NOMO-1 treated with dmso at 0.1 percent for 144 hours (cell line): ENCODE measurements around the gene GRIK2.

Experiments used
- DNase-seq: peaks from one replicate; lab custom pipeline; 2025; ENCODE audit not compliant: unreplicated experiment; lab: John Stamatoyannopoulos, UW

GRIK2 gene

DNA sequence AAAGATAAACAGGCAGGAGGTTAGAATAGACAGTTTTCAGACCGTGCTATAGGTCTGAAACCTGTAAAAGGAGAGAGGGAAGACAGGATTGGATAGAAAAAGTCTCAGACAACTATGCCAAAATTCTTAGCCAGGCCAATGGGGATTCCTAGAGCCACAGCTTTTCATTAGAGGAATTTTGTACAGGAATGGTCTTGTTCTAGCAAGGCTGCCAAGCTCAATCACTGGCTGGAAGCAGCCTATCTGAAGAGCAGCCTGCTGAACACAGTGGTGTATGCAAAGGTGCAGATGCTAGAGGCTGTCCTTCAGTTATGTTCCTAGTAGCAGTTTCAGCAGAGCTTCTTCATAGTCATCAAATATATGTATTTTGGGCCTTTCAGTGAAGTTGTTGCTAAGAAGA, 313.1 kb downstream of the GRIK2 start:
- no peak for DNase-seq

GRCh38 chr6:101711518-101711917, 318.0 kb downstream of the GRIK2 start:
- DNase-seq, result no peak

- DNase-seq, result no peak
Observed at GRCh38 chr6:101716387-101716786, 322.9 kb downstream of the GRIK2 start.

DNA sequence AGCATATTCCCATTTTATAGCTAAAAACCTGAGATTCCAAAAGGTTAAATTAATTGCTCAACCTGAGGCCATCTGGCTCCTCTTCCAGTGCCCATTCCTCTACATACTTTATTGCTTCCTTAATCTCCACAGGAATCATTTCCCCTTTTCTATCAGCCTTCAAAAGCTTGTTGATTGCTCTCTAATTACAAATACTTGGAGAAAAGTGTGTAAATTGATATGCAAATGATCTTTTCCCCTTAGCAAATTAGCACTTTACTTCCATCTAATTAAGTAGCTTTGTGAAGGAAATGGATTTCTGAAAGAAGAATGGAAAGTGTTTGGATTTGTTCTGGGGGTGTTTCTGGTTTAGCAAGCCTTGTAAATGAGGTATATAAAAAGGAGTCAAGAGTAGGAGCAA, 323.3 kb downstream of the GRIK2 start:
- DNase-seq, result no peak

DNA sequence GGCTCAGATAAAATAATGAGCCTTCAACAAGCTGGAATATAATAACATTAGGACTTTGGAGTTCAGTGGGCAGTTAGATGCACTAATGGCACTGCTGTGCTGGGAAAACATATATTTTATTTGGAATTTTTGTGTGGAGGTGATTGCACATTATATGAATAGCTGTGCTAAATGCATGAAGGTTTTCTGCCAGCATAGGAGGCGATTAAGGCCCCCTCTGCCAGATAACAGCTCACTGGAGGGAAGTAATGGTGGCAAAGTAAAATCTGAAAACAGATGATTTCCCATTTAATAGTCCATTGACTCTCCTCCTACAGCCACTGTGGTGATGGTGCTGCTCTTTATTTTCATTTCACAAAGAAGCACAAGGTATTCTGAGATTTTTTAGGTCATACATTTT, 326.0 kb downstream of the GRIK2 start:
- no peak for DNase-seq

GRCh38 chr6:101722471-101722870, 329.0 kb downstream of the GRIK2 start:
- DNase-seq, result no peak

DNA sequence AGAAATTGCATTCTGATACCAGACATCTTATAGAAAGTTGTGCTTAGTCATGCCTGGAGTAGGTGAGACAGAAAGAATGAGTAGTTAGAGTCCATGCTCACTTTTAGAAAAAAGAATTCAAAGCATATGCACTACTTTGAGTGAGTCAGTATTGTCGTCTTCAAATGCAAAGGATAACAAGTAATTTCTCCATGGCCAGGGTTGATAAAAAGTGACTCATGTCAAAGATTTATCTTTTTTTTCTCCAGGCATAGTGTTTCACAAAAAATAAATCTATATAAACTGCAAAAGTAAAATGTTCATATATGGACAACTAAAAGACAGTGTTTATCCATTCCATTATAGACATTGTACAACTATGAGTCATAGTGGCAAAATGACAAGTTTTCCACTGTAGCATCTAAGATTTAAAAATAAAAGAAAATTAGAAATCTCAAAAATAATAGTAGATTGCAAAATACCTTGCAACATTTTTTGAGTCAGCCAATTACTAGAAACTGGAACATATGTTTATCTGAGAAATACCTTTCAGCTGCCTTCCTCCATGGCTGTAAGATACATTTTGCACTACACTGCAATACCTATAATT, 329.6 kb downstream of the GRIK2 start:
- DNase-seq, result no peak

DNA sequence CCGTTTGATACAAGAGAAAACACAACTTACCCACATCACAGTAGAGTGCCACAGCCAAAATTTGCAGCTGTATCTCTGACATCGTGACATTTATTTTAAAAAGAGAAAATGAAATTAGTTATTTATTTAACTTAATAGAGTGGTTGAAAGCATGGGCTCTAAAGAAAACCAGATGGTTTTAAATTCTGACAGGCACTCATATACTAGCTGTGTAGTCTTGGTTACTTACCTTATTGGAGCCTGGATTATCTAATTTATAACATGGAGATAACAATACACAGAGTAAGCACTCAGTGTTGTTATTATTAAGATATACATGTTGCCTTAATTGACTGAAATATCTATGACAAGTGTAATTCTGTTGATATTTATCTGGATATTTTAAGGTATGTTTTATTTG, 334.9 kb downstream of the GRIK2 start:
- DNase-seq, result no peak

DNA sequence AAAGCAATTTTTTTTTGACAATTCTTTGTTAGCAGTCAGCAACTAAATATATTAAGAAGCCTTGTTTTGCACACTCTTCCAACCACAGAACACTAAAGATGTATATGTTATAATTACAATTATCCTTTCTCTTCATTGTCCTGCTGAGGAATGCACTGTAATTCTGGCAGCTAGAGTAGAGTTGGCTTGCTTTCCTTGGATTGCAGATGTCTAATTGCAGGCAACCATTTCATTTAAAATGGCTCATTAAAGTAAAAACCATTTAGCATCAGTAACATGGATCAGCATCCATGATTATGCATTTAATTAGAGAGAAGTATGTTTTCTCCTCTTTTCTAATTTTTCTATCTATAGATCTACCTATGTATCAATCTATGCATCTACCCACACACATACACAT, 335.4 kb downstream of the GRIK2 start:
- no peak for DNase-seq

DNA sequence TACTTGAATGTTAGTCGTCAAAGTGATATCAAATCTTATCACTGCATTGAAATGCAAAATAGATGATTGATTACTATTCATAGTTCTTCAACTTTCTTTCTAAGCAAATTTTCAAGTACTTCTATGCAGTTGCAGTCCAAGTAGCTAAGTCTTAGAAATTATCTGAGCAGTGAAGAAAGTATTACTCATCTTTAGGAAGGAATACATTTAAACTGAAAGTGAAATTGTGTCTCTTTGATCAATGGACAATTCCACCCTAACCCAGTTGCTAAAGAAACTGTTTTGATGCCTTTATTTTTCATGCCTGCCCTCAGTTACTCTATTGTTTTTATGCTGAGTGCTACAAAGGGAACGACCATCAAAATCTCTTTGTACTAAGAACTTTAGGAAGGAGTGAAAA, 337.4 kb downstream of the GRIK2 start:
- no peak for DNase-seq

GRCh38 chr6:101733899-101734298, 340.4 kb downstream of the GRIK2 start:
- no peak for DNase-seq

GRCh38 chr6:101738481-101738880, 345.0 kb downstream of the GRIK2 start:
- DNase-seq, result no peak

DNA sequence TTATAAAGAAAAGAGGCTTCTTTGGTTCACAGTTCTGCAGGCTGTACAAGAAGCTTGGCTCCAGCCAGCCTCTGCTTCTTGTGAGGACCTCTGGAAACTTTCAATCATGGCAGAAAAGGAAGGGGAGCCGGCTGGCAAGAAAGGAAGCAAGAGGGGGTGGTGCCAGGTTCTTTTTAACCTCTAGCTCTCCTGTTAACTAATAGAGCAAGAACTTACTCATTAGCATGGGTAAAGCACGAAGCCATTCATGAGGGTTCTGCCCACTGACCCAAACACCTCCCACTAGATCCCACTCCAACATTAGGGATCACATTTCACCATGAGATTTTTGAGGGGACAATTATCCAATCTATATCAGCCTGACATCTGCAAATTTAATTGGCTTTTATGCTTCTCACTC, 347.1 kb downstream of the GRIK2 start:
- DNase-seq, result no peak

DNA sequence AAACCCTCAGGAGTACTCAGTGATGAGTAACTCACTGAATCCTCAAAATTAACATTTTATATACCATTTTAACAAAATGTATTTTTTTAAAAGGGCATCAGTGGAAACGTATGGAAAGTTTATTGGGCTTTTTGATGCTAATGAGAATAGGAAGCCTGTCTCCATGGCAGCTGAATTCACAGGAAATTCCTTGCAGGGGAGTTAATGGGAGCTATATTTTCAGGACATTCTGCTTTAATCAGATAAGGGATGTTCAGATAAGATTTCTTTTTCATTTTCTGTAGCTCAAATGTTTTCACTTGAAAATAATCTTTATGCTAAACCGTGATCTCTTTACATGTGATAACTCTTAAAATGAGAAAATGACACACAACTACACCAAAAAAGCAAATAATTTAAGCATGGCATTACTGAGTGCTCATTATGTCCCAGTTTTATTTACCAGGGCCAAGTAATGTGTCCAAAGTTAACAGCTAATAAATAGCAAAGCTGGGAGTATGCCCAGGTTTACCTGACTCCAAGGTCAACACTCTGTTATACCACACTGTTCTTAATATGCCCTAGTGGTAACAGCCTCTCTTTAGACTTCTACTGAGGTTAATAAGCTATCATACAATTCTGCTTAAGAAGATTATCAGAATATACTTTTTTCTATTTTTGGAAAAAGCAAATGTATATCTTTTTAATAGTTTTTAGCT, 348.1 kb downstream of the GRIK2 start:
- no peak for DNase-seq

- no peak for DNase-seq
Observed at GRCh38 chr6:101747160-101747559, 353.7 kb downstream of the GRIK2 start.

DNA sequence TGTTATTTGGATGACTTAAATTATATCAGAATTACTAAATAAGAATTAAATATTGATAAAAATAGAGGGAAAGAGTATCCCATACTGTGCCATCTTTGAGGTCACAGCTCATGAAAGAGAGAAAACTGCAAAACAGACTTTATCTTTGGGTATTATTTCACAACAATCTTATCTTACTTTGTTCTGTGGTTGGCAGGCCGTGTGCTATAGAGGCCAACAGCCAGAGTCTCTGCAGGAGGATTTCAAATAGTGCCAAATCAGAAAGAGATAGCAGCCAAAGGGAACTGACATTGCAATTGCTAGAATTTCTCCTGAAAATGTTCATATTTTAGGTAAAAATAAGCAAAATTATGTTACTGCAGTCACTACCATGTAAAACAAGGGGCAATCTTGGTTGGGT, 354.2 kb downstream of the GRIK2 start:
- DNase-seq, result no peak

DNA sequence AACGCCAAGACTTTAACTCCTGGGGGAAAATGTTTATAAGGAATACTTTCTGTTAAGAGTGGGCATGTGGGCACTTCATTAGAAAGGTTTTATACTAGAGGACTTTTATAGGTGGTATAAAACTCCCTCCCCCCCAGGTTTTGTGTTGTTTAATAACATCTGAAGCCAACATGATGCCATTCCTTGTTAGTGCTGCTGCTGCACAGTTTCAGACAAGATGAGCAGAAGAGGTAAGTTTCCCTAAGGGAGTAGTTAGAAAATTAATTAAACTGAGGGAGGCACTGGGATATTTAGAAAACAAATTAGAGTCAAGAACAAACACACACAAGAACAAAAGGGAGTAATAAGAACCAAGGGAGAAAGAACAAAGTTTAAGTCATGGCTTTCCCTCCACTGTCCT, 362.4 kb downstream of the GRIK2 start:
- DNase-seq, result no peak

GRCh38 chr6:101758368-101758767, 364.9 kb downstream of the GRIK2 start:
- DNase-seq, result no peak

DNA sequence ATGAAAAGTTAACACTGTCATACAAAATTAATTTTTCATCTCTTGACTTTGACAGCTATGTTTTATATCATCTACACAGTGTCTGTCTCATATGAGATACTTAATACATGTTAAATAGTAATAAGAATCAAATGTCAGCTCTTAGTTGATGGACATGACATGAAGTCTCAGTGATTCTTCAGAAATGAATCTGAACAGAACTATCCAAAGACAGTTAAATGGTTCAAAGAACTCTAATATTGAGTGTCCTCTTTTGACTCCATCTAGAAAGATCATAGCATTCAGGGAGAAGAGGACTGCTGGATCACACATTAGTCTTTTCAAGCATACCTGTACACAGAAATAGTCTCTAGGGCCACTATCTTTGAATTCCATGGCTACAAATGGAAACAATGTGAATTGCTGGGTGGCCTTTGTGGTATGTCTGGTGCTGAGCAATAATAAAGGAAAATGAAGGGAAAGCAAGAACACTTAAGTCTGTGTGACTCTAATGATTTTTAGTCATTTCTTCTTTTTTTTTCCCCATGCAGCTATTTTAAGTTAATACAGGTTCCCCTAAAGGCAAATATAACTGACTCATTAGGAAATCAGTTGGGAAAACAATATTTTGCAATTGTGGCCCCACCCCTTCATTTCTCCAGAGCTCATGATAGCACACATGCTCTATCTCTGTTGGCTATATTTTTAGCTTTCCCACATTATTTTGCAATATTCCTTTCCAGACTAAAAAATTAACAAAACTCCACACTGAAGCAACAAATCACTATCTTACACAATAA, 367.5 kb downstream of the GRIK2 start:
- peak; percentile 76 for DNase-seq

DNA sequence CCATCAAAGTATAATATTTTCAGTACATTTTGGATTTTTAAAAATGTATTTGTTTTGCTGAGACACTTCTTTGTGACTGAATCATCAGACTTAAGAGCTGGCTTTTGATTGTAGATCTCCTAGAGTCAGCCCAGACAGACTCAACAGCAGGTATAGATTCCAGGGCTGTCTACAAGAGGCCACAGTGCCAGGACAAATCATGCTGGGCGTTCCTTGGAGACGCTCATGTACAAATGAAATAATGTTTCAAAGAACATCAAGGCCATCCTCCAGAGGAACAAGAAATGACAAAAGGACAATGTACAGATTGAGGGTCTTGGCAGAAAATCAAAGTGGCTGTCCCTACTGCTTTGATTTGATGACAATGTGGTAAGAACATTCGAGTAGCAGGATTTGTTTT, 369.3 kb downstream of the GRIK2 start:
- no peak for DNase-seq

GRCh38 chr6:101765281-101765680, 371.8 kb downstream of the GRIK2 start:
- DNase-seq, result no peak

GRCh38 chr6:101770116-101770515, 376.6 kb downstream of the GRIK2 start:
- DNase-seq, result no peak
